HG03565 (cell line): Measurements from ENCODE around the gene NDUFA8.

Experiments
- ATAC-seq: cut with Tn5 transposase; IDR thresholded peaks from one replicate; pipeline ENCODE4 v1.9.1; 2021; ENCODE audit warnings: mild to moderate bottlenecking, moderate library complexity; ENCODE audit not compliant: unreplicated experiment

The NDUFA8 gene

GRCh38 chr9:122186301-122186700 lies 26.7 kb upstream of the NDUFA8 start:
- ATAC-seq: no peak

GRCh38 chr9:122184551-122184950 lies 25.0 kb upstream of the NDUFA8 start:
- ATAC-seq: no peak

GRCh38 chr9:122183501-122183900 lies 23.9 kb upstream of the NDUFA8 start:
- no peak for ATAC-seq

GRCh38 chr9:122180633-122181032 lies 21.1 kb upstream of the NDUFA8 start:
- no peak for ATAC-seq

GRCh38 chr9:122179690-122180074 lies 20.1 kb upstream of the NDUFA8 start:
- ATAC-seq: no peak

GRCh38 chr9:122179054-122179689 lies 19.6 kb upstream of the NDUFA8 start:
- no peak for ATAC-seq

- no peak for ATAC-seq
These were observed 17.3 kb upstream of the NDUFA8 start for GRCh38 chr9:122176916-122177315.

- no peak for ATAC-seq
These were observed 14.1 kb upstream of the NDUFA8 start for GRCh38 chr9:122173670-122174069.

- ATAC-seq: no peak
These were observed 12.6 kb upstream of the NDUFA8 start for GRCh38 chr9:122172131-122172530.

- ATAC-seq: no peak
These were observed 8.8 kb upstream of the NDUFA8 start for GRCh38 chr9:122168356-122168755.

GRCh38 chr9:122164286-122164685 lies 4.7 kb upstream of the NDUFA8 start:
- no peak for ATAC-seq

- ATAC-seq: no peak
These were observed 2.8 kb upstream of the NDUFA8 start for GRCh38 chr9:122162415-122162814.

GRCh38 chr9:122159925-122160246 lies 307 bp upstream of the NDUFA8 start:
- ATAC-seq: no peak

- no peak for ATAC-seq
These were observed 1.4 kb downstream of the NDUFA8 start for GRCh38 chr9:122158202-122158601.

GRCh38 chr9:122155796-122156195 lies 3.8 kb downstream of the NDUFA8 start:
- ATAC-seq: no peak

GRCh38 chr9:122151267-122151828 lies 8.2 kb downstream of the NDUFA8 start:
- no peak for ATAC-seq

GRCh38 chr9:122145592-122145863 lies 14.1 kb downstream of the NDUFA8 start:
- no peak for ATAC-seq

- ATAC-seq: no peak
These were observed 14.6 kb downstream of the NDUFA8 start for GRCh38 chr9:122144836-122145591.

GRCh38 chr9:122143876-122144405 lies 15.6 kb downstream of the NDUFA8 start:
- ATAC-seq: no peak

GRCh38 chr9:122143296-122143695 lies 16.3 kb downstream of the NDUFA8 start:
- no peak for ATAC-seq

- ATAC-seq: no peak
These were observed 17.9 kb downstream of the NDUFA8 start for GRCh38 chr9:122141671-122142070.

- no peak for ATAC-seq
These were observed 19.0 kb downstream of the NDUFA8 start for GRCh38 chr9:122140368-122141193.
